ENCODE data around the gene TOMM20. TPM values are rescaled to one million over a fixed set of nuclear protein-coding genes. Genes with fewer than 3 reads are reported as not detected.

TOMM20 gene
- total RNA-seq, 1 donor from 2014 or later = 87.4 TPM

- intact Hi-C loops (cut with DNase I) = no loop called here
Measured at GRCh38 chr1:235133086-235133485, 4.4 kb upstream of the TOMM20 start.

GRCh38 chr1:235131961-235132360, 3.3 kb upstream of the TOMM20 start:
- peaks cover 7% of the 10 kb centered on the region for H3K4me1 ChIP-seq
- H3K27me3 ChIP-seq = no peaks in the 10 kb centered on the region
- H3K9me3 ChIP-seq = no peaks in the 10 kb centered on the region
- TF ChIP-seq CTCF (IDR thresholded peaks at IDR 0.05) = no peak
- ATAC-seq (no peak), DNase-seq (no peak)
- intact Hi-C loops (cut with DNase I) = no loop called here
- H3K36me3 ChIP-seq = peaks cover 48% of the 10 kb centered on the region
- H3K27ac ChIP-seq = no peak overlapping the region
- H3K4me3 ChIP-seq = no peak overlapping the region

More at GRCh38 chr1:235133086-235133485, 4.4 kb upstream of the TOMM20 start:
- TF ChIP-seq CTCF (IDR thresholded peaks at IDR 0.05) = no peak
- ATAC-seq (no peak), DNase-seq (no peak)
- Histone ChIP-seq H3K9me3 (no peaks in the 10 kb centered on the region), H3K36me3 (peaks cover 59% of the 10 kb centered on the region), H3K4me1 (no peaks in the 10 kb centered on the region), H3K4me3 (no peak overlapping the region), H3K27me3 (no peaks in the 10 kb centered on the region), H3K27ac (no peak overlapping the region)

- H3K36me3 ChIP-seq = peaks cover 41% of the 10 kb centered on the region
- peaks cover 17% of the 10 kb centered on the region for H3K4me1 ChIP-seq
- DNase-seq = no peak
- no peak for TF ChIP-seq CTCF (IDR thresholded peaks at IDR 0.05)
- H3K27ac ChIP-seq = no peak overlapping the region
- H3K9me3 ChIP-seq = no peaks in the 10 kb centered on the region
- no peak for ATAC-seq
- H3K27me3 ChIP-seq = no peaks in the 10 kb centered on the region
- intact Hi-C loops (cut with DNase I) = no loop called here
- H3K4me3 ChIP-seq = no peak overlapping the region
Measured at GRCh38 chr1:235130766-235131270, 2.2 kb upstream of the TOMM20 start.

GRCh38 chr1:235129774-235130570, 1.3 kb upstream of the TOMM20 start:
- Histone ChIP-seq H3K4me1 (peaks cover 17% of the 10 kb centered on the region), H3K27me3 (no peaks in the 10 kb centered on the region), H3K27ac (peak overlapping the region; percentile 88), H3K9me3 (no peaks in the 10 kb centered on the region), H3K4me3 (no peak overlapping the region), H3K36me3 (peaks cover 33% of the 10 kb centered on the region)
- TF ChIP-seq CTCF (IDR thresholded peaks at IDR 0.05) = no peak
- intact Hi-C loops (cut with DNase I) = no loop called here
- no peak for ATAC-seq
- no peak for DNase-seq

- TF ChIP-seq CTCF (IDR thresholded peaks at IDR 0.05) = no peak
- peaks cover 17% of the 10 kb centered on the region for H3K4me1 ChIP-seq
- ATAC-seq = no peak
Measured at GRCh38 chr1:235127732-235128455, 743 bp downstream of the TOMM20 start.

More at GRCh38 chr1:235127732-235128455, 743 bp downstream of the TOMM20 start:
- no peak for DNase-seq
- Histone ChIP-seq H3K4me3 (peak overlapping the region; percentile 74), H3K36me3 (peaks cover 18% of the 10 kb centered on the region), H3K27me3 (no peaks in the 10 kb centered on the region), H3K27ac (peak overlapping the region; percentile 88), H3K9me3 (no peaks in the 10 kb centered on the region)
- intact Hi-C loops (cut with DNase I) = no loop called here

Data from upper lobe of right lung (tissue), 1 donor.